ENCODE measurements around the gene GAB2.

GRCh38 chr11:78340530-78340929 lies 77.1 kb downstream of the GAB2 start:
- no peak for TF ChIP-seq CTCF (tag by site-specific recombination; IDR thresholded peaks at IDR 0.05)
- TF ChIP-seq ATF2 (tag by site-specific recombination; IDR thresholded peaks at IDR 0.05; ENCODE audit: low read depth): no peak
- no peak for TF ChIP-seq AEBP2 (tag by site-specific recombination; IDR thresholded peaks at IDR 0.05; ENCODE audit: borderline replicate concordance)
- TF ChIP-seq KLF10 (tag by site-specific recombination; IDR thresholded peaks at IDR 0.05): no peak
- no peak for TF ChIP-seq ZNF423 (tag by site-specific recombination; IDR thresholded peaks at IDR 0.05)
- TF ChIP-seq ZFP37 (tag by site-specific recombination; IDR thresholded peaks at IDR 0.05): no peak
- no peak for TF ChIP-seq SETDB1 (IDR thresholded peaks at IDR 0.05; ENCODE audit: insufficient read length, low read length)
- no peak for TF ChIP-seq KLF1 (tag by site-specific recombination; IDR thresholded peaks at IDR 0.05)
- no peak for TF ChIP-seq YY1 (tag by site-specific recombination; IDR thresholded peaks at IDR 0.05)
- TF ChIP-seq, protein P1, sequence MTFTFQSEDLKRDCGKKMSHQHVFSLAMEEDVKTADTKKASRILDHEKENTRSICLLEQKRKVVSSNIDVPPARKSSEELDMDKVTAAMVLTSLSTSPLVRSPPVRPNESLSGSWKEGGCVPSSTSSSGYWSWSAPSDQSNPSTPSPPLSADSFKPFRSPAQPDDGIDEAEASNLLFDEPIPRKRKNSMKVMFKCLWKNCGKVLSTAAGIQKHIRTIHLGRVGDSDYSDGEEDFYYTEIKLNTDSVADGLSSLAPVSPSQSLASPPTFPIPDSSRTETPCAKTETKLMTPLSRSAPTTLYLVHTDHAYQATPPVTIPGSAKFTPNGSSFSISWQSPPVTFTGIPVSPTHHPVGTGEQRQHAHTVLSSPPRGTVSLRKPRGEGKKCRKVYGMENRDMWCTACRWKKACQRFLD (tag by site-specific recombination; IDR thresholded peaks at IDR 0.05): no peak
- no peak for TF ChIP-seq ZNF600 (tag by site-specific recombination; IDR thresholded peaks at IDR 0.05)
- TF ChIP-seq ZNF133 (tag by site-specific recombination; IDR thresholded peaks at IDR 0.05): no peak
- TF ChIP-seq BCL11A (tag by site-specific recombination; IDR thresholded peaks at IDR 0.05; ENCODE audit: low read depth): no peak
- TF ChIP-seq ZNF670 (tag by site-specific recombination; IDR thresholded peaks at IDR 0.05; ENCODE audit: low read depth): no peak
